HCT116 (cell line): Measurements from ENCODE around the gene PLSCR4.

ENCODE experiments used
- FOSL1 ChIP-seq: IDR thresholded peaks from 2 replicates; pipeline ENCODE4 v1.6.1; 2012; ENCODE audit warnings: low read depth
- POLR2A ChIP-seq: IDR thresholded peaks from 2 replicates; pipeline ENCODE4 v1.7.0; 2011; ENCODE audit warnings: borderline replicate concordance; ENCODE audit not compliant: insufficient read depth, insufficient read length; ENCODE audit errors: extremely low read depth
- ZBTB33 ChIP-seq: IDR thresholded peaks from 2 replicates; pipeline ENCODE4 v1.6.1; 2011; ENCODE audit warnings: mild to moderate bottlenecking, low read length, moderate library complexity; ENCODE audit not compliant: insufficient replicate concordance; ENCODE audit errors: extremely low read depth

- TF ChIP-seq ZBTB33 (no peak), POLR2A (no peak), FOSL1 (no peak)
These were observed 27.2 kb downstream of the PLSCR4 start for GRCh38 chr3:146223401-146224373.
